Ascending aorta (tissue), 2 donors: ENCODE measurements around the gene MAMLD1. TPM values are rescaled to one million over a fixed set of nuclear protein-coding genes. Genes with fewer than 3 reads are reported as not detected.

Experiments used
- DNase-seq, 2 donors: peaks; one replicate each; pipeline ENCODE4 v3.0.0-alpha.2; 2019; ENCODE audit warnings: low spot score in 2 of 2
- H3K27ac ChIP-seq, 2 donors: fragments of 200-600 bp; sonication (generic); one replicate each; pipeline ENCODE4 v1.5.1; 2016 to 2017; ENCODE audit warnings: mild to moderate bottlenecking in 1 of 2
- H3K27me3 ChIP-seq: fragments of 200-600 bp; sonication (generic); one replicate; pipeline ENCODE4 v1.5.1; 2017
- H3K36me3 ChIP-seq, 2 donors: fragments of 200-600 bp; sonication (generic); one replicate each; pipeline ENCODE4 v1.5.1; 2016
- H3K4me1 ChIP-seq, 2 donors: fragments of 200-600 bp; sonication (generic); one replicate each; pipeline ENCODE4 v1.5.1; 2016 to 2017; ENCODE audit warnings: mild to moderate bottlenecking in 1 of 2
- H3K4me3 ChIP-seq, 2 donors: fragments of 200-600 bp; sonication (generic); one replicate each; pipeline ENCODE4 v1.5.1; 2016 to 2017; ENCODE audit warnings: mild to moderate bottlenecking in 1 of 2
- H3K9me3 ChIP-seq, 2 donors: fragments of 200-600 bp; sonication (generic); one replicate each; pipeline ENCODE4 v1.5.1; 2016
- intact Hi-C: fragments of 100-400 bp; cut with DNase I; formaldehyde crosslinking; loops from one replicate; pipeline ENCODE4 v1.15.1; 2023
- total RNA-seq: library from RNA; depleted of rRNA; stranded (reverse); fragments of >200 nt; gene quantifications from one replicate; pipeline ENCODE4 v1.1.0, GENCODE V29; 2016
- TF ChIP-seq, protein P1 (sequence below), 3 experiments: fragments of 200-600 bp in 2 of 3; fragments of 450-650 bp in 1 of 3; sonication (generic) in 2 of 3; IDR thresholded peaks; one replicate each; pipeline ENCODE4 v1.5.1; 2016 to 2019; ENCODE audit warnings: antibody characterized with exemption in 3 of 3, mild to moderate bottlenecking in 1 of 3, moderate library complexity in 1 of 3

The MAMLD1 gene
- total RNA-seq, 1 donor from 2014 or later: 15.4 TPM

DNA sequence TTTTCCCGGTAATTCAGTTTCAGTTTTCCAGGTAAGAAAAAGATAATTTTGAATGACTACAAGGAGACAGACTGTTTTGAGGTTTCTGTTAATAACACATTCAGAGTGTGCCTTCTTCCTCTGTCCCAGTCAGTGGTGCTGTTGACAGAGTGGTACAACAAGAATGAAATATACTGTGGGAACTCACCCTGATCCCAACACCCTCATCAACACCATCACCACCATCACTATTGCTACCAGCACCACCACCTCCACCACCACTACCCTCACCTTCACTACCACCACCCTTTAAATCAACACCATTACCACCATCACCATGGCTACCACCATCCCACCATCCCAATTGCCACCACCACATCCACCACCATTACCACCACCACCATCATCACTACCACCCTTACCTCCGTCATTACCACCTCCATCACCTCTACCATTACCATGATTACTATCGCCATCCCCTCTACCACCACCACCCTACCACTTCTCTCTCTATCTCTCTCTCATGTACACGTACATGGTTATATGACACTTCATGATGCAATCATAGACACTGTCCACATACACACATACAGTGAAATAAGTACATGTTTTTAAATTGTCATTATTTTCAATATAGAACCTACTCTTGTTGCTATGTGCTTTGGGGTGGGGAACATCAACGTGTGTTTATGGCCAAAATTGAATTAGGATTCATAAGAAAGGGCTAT lies 91.5 kb downstream of the MAMLD1 start:
- no peak overlapping the region for H3K4me3 ChIP-seq
- TF ChIP-seq, protein P1, sequence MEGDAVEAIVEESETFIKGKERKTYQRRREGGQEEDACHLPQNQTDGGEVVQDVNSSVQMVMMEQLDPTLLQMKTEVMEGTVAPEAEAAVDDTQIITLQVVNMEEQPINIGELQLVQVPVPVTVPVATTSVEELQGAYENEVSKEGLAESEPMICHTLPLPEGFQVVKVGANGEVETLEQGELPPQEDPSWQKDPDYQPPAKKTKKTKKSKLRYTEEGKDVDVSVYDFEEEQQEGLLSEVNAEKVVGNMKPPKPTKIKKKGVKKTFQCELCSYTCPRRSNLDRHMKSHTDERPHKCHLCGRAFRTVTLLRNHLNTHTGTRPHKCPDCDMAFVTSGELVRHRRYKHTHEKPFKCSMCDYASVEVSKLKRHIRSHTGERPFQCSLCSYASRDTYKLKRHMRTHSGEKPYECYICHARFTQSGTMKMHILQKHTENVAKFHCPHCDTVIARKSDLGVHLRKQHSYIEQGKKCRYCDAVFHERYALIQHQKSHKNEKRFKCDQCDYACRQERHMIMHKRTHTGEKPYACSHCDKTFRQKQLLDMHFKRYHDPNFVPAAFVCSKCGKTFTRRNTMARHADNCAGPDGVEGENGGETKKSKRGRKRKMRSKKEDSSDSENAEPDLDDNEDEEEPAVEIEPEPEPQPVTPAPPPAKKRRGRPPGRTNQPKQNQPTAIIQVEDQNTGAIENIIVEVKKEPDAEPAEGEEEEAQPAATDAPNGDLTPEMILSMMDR (IDR thresholded peaks at IDR 0.05): no peak
- no peak for DNase-seq
- H3K9me3 ChIP-seq: no peaks in the 10 kb centered on the region
- H3K4me1 ChIP-seq: no peaks in the 10 kb centered on the region
- no peaks in the 10 kb centered on the region for H3K36me3 ChIP-seq
- no peaks in the 10 kb centered on the region for H3K27me3 ChIP-seq
- no peak overlapping the region for H3K27ac ChIP-seq
- intact Hi-C loops: no loop called here

DNA sequence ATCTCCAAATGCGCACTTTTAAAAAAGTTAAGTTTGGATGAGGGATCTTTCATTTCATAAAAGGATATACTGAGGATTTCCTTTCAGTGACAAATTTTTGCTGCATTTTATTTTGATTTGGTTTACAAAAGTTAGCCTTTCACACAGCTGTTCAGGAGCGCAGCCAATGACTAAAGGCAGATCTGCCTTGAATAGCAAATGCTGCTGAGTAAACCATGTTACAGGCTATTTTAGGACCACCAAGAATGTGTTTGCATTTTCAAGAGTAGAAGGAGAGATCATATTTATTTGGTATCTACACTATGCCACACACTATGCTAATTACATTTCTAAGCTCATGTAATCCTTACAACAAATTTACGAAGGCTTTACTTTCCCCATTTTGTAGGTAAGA lies 92.1 kb downstream of the MAMLD1 start:
- Histone ChIP-seq H3K9me3 (no peaks in the 10 kb centered on the region), H3K4me1 (no peaks in the 10 kb centered on the region), H3K36me3 (no peaks in the 10 kb centered on the region), H3K27me3 (no peaks in the 10 kb centered on the region), H3K4me3 (no peak overlapping the region), H3K27ac (no peak overlapping the region)
- TF ChIP-seq, protein P1 (IDR thresholded peaks at IDR 0.05): no peak
- intact Hi-C loops: no loop called here
- DNase-seq: no peak

DNA sequence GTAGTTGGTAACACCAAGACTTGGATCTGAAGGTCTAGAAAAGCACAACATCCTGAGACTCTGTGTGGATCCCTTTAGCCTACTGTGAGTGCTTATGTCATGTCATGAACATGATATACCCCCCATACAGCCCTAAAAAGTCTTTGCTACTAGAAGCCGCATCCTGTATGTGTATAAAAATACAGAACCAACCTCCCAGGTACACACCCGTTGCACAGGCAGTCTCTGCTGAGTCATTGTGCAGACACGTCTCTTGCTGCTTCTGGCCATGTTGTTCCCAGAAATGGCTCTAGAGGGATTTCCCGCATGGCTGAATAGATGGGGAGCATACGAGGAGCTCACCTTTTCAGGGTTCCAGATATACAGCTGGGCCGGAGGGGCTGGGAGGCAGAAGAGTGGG lies 93.3 kb downstream of the MAMLD1 start:
- Histone ChIP-seq H3K4me3 (no peak overlapping the region), H3K36me3 (no peaks in the 10 kb centered on the region), H3K9me3 (no peaks in the 10 kb centered on the region), H3K4me1 (no peaks in the 10 kb centered on the region), H3K27ac (no peak overlapping the region), H3K27me3 (no peaks in the 10 kb centered on the region)
- no peak for DNase-seq
- intact Hi-C loops: no loop called here
- TF ChIP-seq, protein P1 (IDR thresholded peaks at IDR 0.05): no peak

DNA sequence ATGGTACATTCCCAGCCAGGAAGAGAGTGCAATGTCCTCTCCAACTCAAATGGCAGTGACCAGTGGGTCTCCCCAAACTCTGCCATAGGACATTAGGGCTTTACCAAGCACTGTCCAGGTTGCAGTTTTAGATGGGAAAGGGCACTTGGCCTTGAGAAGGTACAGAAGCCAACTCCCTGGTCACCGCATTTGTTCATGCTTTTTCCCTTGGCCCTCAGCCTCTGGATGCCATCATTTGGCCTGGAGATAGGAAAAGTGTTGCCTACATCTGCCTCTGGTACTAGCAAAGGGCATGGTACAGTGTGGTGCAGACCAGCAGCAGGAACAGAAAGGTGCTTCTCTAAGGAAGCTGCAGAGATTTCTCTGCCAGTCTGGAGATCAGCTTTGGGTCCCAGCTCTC lies 93.8 kb downstream of the MAMLD1 start:
- H3K27me3 ChIP-seq: no peaks in the 10 kb centered on the region
- H3K4me3 ChIP-seq: no peak overlapping the region
- H3K27ac ChIP-seq: no peak overlapping the region
- no peaks in the 10 kb centered on the region for H3K9me3 ChIP-seq
- intact Hi-C loops: no loop called here
- TF ChIP-seq, protein P1 (IDR thresholded peaks at IDR 0.05): no peak
- no peaks in the 10 kb centered on the region for H3K36me3 ChIP-seq
- H3K4me1 ChIP-seq: no peaks in the 10 kb centered on the region
- no peak for DNase-seq

DNA sequence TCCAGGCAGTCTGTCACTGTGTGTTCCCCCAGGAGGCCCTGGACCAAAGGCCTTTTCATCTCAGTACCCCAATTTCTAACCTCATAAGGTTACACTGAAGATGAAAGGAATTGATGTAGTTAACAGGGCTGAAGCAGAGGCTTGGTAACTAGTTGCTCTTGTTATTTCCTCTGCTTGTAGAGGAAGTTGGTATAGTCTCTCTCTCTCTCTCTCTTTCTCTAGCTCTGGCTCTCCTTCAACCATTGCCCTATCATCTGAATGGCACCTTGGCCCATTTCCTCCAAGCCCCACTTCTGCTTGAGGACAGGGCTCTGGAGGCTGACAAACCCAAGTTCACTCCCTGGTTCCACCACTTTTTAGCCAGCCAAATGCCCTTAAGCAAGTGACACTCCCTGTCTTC lies 96.1 kb downstream of the MAMLD1 start:
- no peaks in the 10 kb centered on the region for H3K9me3 ChIP-seq
- H3K27ac ChIP-seq: no peak overlapping the region
- H3K27me3 ChIP-seq: no peaks in the 10 kb centered on the region
- no peaks in the 10 kb centered on the region for H3K4me1 ChIP-seq
- no peak overlapping the region for H3K4me3 ChIP-seq
- intact Hi-C loops: no loop called here
- no peak for DNase-seq
- TF ChIP-seq, protein P1 (IDR thresholded peaks at IDR 0.05): no peak
- H3K36me3 ChIP-seq: no peaks in the 10 kb centered on the region

DNA sequence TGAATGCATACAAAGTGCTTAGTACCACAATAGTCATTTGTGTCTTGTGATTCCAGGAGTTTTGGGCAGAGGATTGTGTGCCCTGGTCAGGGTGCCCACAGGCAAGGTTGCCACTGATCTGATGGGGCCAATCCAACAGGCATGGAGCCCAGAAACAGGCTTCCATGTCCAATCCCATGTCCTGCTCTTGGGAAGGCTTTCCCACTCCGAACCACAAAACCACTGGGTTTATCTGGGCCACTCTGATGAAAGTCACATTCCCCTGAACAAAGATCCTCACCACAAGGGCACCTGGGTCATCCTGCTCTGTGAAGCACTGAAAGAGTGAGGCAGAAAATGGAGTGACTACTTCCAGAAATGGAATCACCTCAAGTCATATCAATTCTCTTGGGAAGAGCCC lies 96.9 kb downstream of the MAMLD1 start:
- TF ChIP-seq, protein P1 (IDR thresholded peaks at IDR 0.05): no peak
- no peak overlapping the region for H3K4me3 ChIP-seq
- H3K9me3 ChIP-seq: no peaks in the 10 kb centered on the region
- no peaks in the 10 kb centered on the region for H3K27me3 ChIP-seq
- no peaks in the 10 kb centered on the region for H3K36me3 ChIP-seq
- no peaks in the 10 kb centered on the region for H3K4me1 ChIP-seq
- H3K27ac ChIP-seq: no peak overlapping the region
- intact Hi-C loops: no loop called here
- DNase-seq: no peak
